NCI-H1105 (cell line): ENCODE data around the gene HOTAIR.

Experiments used
- DNase-seq: peaks from one replicate; lab custom pipeline; 2025; lab: John Stamatoyannopoulos, UW

Gene HOTAIR

GRCh38 chr12:53974084-53975063, at the start of gene HOTAIR:
TSS of gene HOTAIR (minus strand) at chr12:53974954.
- DNase-seq, result no peak

GRCh38 chr12:54024127-54024526, 49.4 kb upstream of the HOTAIR start:
- no peak for DNase-seq

GRCh38 chr12:54022960-54023884, 48.5 kb upstream of the HOTAIR start:
- DNase-seq, result no peak

GRCh38 chr12:54021432-54022013, 46.8 kb upstream of the HOTAIR start:
- DNase-seq, result no peak

GRCh38 chr12:54020591-54021405, 46.0 kb upstream of the HOTAIR start:
- no peak for DNase-seq

- DNase-seq, result no peak
Measured at GRCh38 chr12:54019924-54020590, 45.3 kb upstream of the HOTAIR start.

GRCh38 chr12:54019091-54019811, 44.5 kb upstream of the HOTAIR start:
- DNase-seq, result no peak

GRCh38 chr12:54018468-54018984, 43.8 kb upstream of the HOTAIR start:
- DNase-seq, result no peak

- peak; percentile 88 for DNase-seq
Measured at GRCh38 chr12:54017878-54018467, 43.2 kb upstream of the HOTAIR start.

- peak; percentile 70 for DNase-seq
Measured at GRCh38 chr12:54017027-54017788, 42.5 kb upstream of the HOTAIR start.

- DNase-seq, result peak; percentile 65
Measured at GRCh38 chr12:54016478-54016964, 41.8 kb upstream of the HOTAIR start.

GRCh38 chr12:54016051-54016450, 41.3 kb upstream of the HOTAIR start:
- DNase-seq, result no peak

GRCh38 chr12:54015018-54015931, 40.5 kb upstream of the HOTAIR start:
- no peak for DNase-seq

- DNase-seq, result no peak
Measured at GRCh38 chr12:54014377-54015017, 39.7 kb upstream of the HOTAIR start.

- DNase-seq, result no peak
Measured at GRCh38 chr12:54012631-54013409, 38.1 kb upstream of the HOTAIR start.
